Activated T-cell treated with anti-CD3 and anti-CD28 coated beads for 1 hour (primary cell): ENCODE data around the gene VPS18.

Experiments used
- DNase-seq: peaks from one replicate; pipeline ENCODE4 v3.0.0-alpha.2; 2020; ENCODE audit warnings: low read depth

The VPS18 gene

DNA sequence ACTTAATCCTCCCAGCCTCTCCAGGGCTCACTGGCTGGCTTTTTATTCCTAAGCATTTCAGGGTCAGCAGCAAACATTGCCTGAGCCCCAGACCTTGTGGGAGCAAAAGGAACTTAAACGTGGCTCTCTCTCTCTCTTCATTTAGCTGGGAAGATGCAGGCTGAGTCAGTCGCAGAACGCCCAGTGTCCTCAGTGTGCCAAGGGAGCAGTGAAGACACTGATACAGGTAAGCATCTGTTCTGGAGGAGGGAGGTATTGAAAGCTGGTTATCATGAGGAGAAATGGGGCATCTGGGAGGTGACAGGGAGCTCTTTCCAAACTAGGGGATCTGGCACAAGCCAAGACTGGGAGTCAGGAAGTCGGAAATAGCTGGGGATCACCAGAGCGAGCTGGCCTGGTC is 24.6 kb upstream of the VPS18 start:
- no peak for DNase-seq

DNA sequence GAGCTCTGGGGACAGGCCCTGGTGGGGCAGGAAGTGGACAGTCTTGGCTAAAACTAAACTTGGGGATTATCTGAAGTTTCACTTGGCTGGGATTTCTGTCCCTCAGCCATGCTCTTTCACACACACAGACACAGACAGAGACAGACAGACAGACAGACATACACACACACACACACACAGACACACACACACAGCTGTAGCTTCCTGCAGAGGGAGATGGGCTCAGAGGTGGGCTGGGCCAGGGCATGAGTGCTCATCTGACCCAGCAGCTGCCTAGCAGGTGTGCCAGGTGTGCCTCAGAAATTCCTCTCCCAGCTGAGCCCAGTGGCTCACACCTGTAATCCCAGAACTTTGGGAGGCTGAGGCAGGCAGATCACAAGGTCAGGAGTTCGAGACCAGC is 23.5 kb upstream of the VPS18 start:
- no peak for DNase-seq

DNA sequence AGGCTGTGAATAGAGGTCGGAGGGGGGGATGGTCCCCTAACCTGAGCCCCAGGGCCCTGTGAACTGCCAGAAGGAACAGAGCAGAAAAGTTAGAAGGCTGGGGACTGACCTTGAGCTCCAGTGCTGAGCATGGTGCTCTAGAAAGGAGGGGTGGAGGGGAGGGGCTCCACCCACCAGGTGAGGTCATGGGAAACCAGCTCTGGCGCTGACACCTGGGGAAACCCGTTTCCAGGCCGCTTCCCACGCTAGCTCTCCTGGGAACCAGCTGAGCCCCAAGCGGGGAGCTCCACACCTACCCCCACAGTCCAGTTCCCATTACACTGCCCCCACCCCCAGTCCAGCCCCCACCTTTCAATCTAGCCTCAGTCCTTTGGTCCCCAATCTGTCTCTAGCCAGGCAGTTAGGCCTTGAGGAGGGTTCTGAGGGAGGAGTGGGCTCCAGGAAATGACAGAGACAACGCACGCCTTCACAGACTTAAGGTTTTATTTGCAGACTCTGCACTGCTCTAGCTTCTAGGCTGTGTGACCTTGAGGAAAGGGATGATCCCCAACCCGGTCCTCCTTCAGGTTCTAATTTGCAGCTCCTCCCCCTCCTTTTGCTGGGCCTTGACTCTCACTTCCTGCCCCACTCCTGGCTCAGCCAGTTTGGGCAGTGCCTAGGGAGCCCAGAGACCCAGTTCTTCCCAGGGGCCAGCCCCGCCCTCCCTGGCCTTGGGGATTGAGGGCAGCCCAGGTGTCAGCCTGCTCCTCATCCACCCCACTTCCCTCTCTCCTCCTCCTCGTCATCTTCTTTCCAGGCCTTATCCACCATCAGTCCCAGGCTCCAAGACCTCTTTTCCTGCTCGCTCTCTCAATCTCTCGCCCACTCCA is 22.3 kb upstream of the VPS18 start:
- no peak for DNase-seq

DNA sequence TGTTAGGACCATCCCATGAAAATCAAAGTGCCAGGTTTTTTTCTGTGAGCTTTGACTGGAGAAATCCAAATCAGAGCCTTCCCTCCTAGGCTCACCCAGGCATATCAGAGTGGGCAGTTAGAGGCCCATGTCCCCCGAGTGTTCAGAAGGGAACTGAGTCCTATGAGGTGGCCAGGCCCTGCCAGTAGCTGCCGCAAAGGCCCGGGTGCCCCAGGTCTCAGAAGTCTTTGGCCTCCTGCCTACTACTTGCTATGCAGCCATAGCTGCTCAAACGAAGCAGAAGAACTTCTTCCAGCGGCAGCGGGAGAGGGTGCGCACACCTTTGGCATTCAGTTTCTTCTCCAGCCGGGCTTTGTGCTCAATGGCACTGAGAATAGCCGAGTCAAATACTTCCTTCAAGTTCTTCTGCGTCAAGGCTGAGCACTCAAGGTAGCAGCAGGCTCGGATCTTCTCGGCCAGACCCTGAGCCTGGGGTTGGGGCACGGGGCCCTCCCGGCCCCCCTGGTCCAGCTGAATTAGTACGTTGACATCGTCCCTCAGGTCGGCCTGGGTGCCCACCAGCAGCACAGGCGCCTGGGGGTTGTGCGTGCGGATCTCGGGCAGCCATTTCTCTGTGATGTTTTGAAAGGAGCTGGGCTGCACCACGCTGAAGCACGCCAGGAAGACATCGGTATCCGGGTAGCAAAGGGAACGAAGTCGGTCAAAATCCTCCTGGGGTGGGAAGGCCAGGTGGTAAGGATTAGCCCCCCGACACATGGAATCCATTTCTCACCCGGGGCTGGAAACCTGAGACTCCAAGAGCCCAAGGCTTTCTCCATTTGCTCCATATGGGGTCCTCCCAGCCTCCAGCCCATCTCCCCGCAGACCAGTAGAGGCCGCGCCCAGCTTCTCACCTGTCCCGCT is 21.2 kb upstream of the VPS18 start:
- no peak for DNase-seq

DNA sequence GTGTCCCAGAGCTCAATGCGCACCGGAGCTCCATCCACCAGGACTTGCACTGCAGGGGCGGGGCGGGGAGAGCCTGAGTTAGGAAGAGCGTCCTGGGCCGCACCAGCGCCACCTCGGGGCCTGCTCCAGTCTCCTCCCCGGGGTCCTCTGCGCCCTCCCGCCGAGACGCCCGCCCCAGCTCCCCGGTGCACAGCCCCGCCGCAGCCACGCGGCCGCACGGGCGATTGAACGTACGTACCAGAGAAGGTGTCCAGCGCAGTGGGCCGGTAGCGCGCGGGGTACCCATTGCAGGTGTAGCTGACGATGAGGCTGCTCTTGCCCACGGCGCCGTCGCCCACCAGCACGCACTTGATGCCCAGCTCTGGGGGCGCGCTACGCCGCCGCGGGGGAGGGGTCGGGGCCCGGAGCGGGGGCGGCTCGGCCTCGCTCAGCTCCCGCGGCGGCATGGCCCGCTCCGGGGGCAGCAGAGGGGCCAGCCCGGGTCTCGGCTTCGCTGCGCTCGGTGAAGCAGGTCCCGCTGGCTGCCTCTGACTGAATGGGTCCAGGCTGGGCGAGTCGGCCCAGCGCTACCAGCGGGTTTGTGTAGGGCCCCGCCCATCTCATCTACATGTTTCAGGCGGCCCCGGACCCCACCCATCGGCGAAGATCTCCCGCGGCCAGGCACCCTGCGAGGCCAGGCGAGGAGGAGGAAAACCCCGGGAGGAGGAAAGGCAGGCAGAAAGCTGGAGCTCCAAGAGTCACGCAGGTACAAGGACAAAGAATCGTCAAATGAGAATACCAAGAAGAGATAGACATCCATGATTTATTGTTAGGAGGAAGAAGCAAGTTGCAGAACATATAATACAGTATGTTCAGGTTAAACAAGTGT is 20.3 kb upstream of the VPS18 start, which contains the start of gene RHOV:
Gene RHOV, minus strand, starts transcription at position 541 of the 868 bp plus-strand sequence. Its CDS starts 95 bp downstream, at position 446.
- DNase-seq: peak; percentile 43

DNA sequence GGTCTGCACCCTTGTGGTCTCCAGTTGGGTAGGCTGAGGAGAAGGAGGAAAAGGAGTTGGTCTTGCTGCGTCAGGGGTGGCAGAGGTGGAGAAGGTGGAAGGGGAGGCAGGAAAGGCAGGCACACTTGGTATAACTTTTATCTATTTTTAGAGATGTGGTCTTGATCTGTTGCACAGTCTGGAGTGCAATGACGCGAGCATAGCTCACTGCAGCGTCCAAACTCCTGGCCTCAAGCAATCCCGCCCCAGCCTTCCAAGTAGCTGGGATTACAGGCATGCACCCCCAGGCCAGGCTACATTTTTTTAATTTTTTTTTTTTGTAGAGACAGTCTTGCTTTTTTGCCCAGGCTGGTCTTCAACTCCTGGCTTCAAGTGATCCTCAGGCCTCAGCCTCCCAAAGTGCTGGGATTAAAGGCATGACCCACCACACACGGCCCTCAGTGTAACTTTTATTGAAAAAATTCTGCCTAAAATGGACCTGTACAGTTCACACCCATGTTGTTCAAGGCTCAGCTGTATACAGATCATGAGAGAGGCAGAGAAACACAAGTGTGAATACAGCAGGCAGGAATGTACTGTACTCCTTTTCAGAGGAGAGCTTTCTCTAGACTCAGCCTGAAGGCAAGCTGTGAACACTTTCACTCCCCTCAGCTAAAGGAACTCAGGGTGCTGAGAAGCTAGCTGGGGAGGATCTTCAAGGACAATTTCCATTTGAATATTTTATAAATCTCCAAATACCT is 18.1 kb upstream of the VPS18 start:
- DNase-seq: no peak

DNA sequence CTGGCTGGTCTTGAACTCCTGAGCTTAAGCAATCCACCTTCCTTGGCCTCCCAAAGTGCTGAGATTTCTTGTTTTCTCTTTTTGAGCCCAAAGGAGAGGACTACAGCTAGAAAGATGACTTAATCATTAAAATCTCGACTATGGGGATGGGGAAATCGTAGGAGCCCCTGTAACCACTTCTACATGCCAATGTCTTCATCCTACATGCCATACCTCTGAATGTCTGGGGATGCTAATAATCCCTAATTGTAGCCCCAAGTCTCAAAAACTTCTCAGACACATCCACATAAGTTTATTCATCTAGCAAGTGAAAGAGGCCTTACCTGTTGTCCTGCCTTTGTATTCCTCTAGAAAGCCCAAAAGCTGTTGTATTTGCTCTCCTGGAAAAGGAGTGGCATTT is 16.6 kb upstream of the VPS18 start:
- DNase-seq: no peak

DNA sequence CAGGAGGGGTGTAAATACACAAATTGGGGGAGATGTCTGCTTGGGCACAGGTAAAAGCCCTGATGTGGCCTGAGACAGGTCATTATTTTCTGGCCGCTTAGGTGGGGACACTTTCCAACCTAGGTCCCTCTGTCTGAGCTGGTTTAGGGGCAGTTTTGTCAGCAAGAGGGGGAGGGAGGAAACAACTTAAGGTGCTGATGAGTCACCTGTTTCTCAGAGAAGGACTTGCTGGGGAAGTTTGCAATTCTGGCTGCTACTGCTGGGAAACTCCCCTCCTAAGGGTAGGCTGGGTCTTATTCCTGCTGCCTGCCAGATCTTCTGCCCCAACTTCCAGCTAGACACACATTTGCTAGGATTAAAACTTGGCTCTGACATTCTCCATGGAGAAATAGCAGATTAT is 15.5 kb upstream of the VPS18 start:
- DNase-seq: no peak

DNA sequence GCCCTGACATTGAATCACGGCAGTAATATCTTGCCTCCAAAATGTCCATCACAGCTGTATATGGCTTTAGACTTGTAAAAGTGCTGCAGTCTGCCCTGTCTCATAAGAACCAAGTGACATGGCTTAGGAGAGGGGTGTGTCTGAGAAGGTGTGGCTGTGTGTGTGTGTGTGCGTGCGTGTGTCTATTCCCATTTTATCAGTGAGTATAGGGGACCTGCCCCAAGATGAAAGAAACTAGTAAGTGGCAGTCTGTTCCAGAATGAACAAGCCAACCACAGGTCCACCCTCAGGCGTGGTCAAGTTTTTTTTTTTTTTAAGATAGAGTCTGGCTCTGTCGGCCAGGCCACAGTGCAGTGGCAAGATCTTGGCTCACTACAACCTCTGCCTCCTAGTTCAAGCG is 14.6 kb upstream of the VPS18 start:
- no peak for DNase-seq

DNA sequence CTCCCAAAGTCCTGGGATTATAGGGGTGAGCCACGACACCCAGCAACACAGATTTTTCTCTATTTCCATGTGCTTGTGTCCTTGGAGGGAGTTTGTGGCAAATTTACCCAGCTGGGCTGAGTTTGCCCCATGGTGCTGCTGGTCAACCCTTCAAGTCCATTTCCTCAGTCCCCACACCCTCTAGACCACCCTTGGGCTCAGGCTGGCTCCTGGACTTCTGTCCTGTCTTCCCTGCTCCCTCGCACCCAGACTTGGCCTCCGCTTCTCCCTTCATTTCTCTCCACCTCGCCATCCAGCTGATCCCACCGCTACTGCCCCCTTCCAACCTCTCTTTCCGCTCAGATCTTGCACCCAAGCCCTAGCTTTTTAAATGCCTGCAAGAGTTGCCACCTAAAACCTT is 12.9 kb upstream of the VPS18 start:
- DNase-seq: no peak

DNA sequence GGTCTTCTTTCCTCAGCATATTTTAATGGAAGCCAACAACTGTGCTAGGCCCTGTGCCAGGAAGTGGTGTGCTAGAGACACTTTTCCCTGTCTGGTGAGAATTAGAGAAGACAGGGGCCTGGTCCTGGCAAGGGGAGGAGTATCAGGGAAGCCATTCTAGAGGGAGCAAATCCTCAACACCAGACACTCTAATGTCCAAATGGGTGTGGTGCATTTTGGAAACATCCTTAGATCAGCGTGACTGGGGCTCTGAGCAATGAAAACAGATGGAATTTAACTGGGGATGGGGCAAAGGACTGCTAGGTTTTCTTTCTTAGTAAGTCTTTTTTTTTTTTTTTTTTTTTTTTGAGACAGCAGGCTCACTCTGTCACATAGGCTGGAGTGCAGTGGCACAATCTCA is 7.7 kb upstream of the VPS18 start:
- DNase-seq: no peak

DNA sequence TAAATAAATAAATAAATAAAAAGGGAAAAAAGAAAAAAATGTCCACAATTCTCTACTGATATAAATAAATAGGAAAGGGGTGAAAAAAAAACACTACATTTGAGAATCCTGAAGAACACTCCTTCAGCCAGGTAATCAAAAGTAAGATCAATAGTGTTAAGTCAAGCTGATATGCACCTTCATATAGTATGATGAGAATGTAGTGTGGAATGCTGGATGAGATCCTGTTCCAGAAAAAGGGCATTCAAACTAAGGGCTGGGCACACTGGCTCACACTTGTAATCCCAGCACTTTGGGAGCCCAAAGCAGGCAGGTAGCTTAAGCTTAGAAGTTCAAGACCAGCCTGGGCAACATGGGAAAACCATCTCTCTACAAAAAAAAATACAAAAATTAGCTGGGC is 5.1 kb upstream of the VPS18 start:
- DNase-seq: no peak

DNA sequence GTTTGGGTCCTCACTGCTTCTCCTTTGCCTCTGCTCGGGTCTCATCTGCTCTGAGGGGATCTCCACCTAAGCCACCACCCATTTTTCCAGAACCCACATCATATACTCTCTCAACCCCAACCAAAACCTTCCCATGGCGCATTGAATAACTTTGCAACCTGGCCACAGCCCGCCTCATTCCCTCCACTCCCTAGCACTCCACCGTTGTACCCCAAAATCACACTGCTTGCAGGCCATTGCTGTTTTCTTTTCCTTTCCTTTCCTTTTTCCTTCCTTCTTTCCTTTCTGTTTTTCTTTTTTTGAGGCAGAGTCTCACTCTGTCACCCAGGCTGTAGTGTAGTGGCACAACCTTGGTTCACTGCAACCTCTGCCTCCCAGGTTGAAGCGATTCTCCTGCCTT is 3.1 kb upstream of the VPS18 start:
- DNase-seq: no peak

DNA sequence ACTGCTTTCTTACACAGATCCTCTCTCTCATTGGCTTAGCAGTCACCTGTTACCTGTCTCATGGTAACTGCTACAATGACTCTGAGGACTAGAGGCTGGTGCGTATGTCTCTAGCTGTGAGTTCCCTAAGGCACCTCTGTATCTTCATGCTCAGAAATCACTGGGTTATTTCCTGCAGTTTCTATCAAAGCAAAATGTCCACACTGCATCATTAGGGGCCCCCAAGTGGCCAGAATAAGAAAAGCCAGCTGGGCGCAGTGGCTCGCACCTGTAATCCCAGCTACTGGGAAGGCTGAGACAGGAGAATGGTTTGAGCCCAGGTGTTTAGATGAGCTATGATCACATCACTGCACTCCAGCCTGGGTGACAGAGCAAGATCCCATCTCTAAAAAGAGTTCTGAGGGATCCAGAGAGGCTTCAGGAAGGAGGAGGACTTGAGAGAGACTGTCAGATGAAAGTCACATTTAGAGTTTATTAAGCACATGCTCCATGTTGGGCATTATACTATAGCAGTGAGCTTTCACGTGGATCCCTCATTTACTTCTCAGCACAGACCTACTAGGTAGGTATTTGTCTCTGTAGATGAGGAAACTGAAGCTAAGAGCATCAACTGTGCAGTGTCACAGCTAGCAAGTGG is 2.3 kb upstream of the VPS18 start:
- no peak for DNase-seq

DNA sequence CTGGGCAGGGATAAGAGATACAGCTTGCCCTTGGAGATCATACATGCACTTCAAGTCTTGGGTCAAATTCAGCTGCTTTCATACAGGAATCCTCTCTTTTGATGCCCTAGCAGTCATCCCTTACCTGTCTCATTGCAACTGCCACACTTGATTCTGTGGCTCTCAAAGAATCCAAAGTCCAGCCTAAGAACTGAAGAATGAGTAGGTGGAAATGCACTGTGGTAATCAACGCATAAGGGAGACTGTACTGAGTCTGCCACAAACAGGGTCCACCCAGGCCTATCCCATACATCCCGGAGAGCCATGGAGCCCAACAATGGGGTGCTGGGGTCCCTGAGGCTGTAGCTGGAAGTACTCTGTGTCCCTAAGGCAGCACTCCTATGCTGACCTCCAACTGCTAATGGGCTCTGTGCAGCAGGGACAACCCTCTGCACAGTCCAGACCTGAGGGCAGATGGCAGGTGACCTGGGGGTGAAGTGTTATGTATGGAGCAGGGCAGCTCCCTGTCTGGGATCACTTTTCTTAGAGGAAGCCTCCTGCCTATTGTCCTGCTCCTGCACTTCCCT is 1.7 kb upstream of the VPS18 start:
- DNase-seq: no peak

DNA sequence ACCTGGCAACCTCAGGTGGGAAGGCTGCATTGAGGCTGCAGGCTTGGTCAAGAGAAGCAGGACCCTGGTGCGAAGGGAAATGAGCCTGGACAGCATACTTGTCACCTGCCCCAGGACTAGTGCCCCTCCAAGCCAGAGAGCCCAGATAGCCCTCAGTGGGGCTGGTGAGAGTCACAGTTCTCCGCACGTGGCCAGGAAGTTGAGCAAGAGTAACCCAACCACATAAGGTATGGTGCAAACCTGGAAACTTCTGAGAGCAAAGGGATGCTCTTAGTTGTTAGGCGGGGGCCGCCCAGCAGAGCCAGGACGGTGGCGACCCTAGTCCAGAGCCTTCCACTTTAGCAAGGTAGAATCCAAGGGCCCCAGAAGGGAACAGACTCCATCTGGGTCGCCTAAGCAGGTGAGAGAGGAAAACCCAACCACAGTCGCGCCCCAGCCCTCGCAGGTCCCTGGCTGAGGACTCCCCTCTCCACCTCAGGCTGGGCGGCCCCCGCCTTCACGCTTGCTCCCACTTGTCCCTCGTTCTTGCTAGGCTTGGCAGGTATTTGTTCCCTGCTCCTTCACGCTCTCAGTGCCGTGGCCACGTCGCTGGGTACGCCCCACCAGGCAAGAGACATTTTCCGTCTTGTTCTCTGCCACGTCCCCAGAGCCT is 1.1 kb upstream of the VPS18 start:
- DNase-seq: no peak

DNA sequence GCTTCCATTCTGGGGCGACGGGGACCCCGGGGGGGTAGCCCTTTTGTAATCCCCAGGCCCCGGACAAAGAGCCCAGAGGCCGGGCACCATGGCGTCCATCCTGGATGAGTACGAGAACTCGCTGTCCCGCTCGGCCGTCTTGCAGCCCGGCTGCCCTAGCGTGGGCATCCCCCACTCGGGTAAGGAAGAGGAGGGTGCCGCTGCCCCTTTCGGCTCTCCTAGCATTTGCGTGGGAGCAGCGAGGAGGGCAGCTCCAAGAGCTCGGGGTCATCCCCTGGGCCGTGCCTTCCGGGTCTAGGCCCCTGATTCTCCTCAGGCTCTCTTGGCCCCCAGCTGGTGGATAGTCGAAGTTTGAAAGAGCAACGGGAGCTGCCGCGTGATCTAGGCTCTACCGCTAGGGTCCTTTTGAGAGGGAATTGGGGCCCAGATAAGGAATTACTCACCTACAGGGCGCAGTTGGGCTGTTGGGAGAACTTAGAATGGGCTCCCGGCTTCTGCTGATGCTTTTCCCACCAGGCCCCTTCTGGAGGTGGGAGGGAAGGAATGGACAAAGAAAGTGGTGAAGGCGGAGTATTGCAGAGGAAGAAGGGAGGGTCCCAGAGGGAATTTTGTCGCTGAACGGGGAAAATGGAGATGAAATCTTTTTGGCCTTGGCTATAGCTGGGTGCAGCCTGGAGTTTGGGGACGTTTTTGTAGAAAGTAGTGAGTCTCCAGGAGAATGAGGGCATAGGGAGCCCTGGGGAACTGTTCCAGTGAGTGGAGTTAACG is 615 bp downstream of the VPS18 start:
- peak; percentile 34 for DNase-seq

DNA sequence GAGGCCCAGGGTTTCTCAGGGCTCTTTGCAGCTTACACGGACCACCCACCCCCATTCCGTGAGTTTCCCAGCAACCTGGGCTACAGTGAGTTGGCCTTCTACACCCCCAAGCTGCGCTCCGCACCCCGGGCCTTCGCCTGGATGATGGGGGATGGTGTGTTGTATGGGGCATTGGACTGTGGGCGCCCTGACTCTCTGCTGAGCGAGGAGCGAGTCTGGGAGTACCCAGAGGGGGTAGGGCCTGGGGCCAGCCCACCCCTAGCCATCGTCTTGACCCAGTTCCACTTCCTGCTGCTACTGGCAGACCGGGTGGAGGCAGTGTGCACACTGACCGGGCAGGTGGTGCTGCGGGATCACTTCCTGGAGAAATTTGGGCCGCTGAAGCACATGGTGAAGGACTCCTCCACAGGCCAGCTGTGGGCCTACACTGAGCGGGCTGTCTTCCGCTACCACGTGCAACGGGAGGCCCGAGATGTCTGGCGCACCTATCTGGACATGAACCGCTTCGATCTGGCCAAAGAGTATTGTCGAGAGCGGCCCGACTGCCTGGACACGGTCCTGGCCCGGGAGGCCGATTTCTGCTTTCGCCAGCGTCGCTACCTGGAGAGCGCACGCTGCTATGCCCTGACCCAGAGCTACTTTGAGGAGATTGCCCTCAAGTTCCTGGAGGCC is 5.4 kb downstream of the VPS18 start:
- no peak for DNase-seq
